H1 (cell line): Measurements from ENCODE around the gene DPEP2. TPM values are rescaled to one million over a fixed set of nuclear protein-coding genes. Genes with fewer than 3 reads are reported as not detected.

ENCODE experiments used
- CTCF ChIA-PET: fragments of 300-600 bp; sonication (Branson Sonifier 250); formaldehyde crosslinking; loops from one replicate; lab custom pipeline; 2021; ENCODE audit not compliant: partially characterized antibody; lab: Charles Lee
- POLR2A ChIA-PET: fragments of 300-600 bp; sonication (Branson Sonifier 250); formaldehyde crosslinking; loops from one replicate; lab custom pipeline; 2021; ENCODE audit warnings: inconsistent platforms; ENCODE audit not compliant: partially characterized antibody; lab: Charles Lee
- DNase-seq, 2 experiments: peaks; one replicate each; pipeline versions ENCODE4 v3.0.0 to v3.0.0-alpha.2; 2010 to 2022; ENCODE audit warnings: low spot score in 2 of 2, low read depth in 1 of 2, mixed read lengths in 1 of 2
- FAIRE-seq: peaks from 2 replicates; lab custom pipeline; 2011; peaks lifted over from hg19 to GRCh38; lab: Jason Lieb, UNC
- H2AFZ ChIP-seq: 2 replicates; pipeline ENCODE4 v1.8.1; 2012; ENCODE audit warnings: low read length, inconsistent platforms
- H2AK5ac ChIP-seq: 2 replicates; pipeline ENCODE4 v1.6.1; 2013; ENCODE audit warnings: low read depth, low read length
- H2BK120ac ChIP-seq: replicated peaks from 2 replicates; pipeline ENCODE3; 2013; ENCODE audit warnings: low read depth, low read length, inconsistent platforms
- H2BK12ac ChIP-seq: 2 replicates; pipeline ENCODE4 v1.6.1; 2013; ENCODE audit warnings: low read depth, low read length
- H2BK15ac ChIP-seq: 2 replicates; pipeline ENCODE4 v1.6.1; 2013; ENCODE audit warnings: low read length
- H2BK20ac ChIP-seq: 2 replicates; pipeline ENCODE4 v1.6.1; 2013; ENCODE audit warnings: low read length
- H2BK5ac ChIP-seq: 2 replicates; pipeline ENCODE4 v1.6.1; 2013; ENCODE audit warnings: low read depth, low read length
- H3K14ac ChIP-seq: 2 replicates; pipeline ENCODE4 v1.6.1; 2013; ENCODE audit warnings: inconsistent platforms; ENCODE audit not compliant: insufficient read length
- H3K18ac ChIP-seq: 2 replicates; pipeline ENCODE4 v1.6.1; 2013; ENCODE audit warnings: low read length; ENCODE audit errors: extremely low read depth
- H3K23ac ChIP-seq: 2 replicates; pipeline ENCODE4 v1.6.1; 2013; ENCODE audit warnings: inconsistent platforms; ENCODE audit not compliant: insufficient read length
- H3K23me2 ChIP-seq: 2 replicates; pipeline ENCODE4 v1.6.1; 2013; ENCODE audit warnings: low read depth, low read length
- H3K27ac ChIP-seq: 2 replicates; pipeline ENCODE4 v1.6.1; 2011; ENCODE audit warnings: low read depth, low read length, inconsistent platforms
- H3K27me3 ChIP-seq, 4 experiments: replicated peaks in 1 of 4; 1 replicate in 1 of 4; 2 replicates in 3 of 4; pipeline versions ENCODE4 v1.6.1 to v1.8.1; 2011 to 2013; ENCODE audit warnings: low read length in 3 of 4, mild to moderate bottlenecking in 3 of 4, inconsistent platforms in 2 of 4, mixed read lengths in 2 of 4, moderate library complexity in 1 of 4; ENCODE audit not compliant: control insufficient read depth in 3 of 4, insufficient read depth in 3 of 4; ENCODE audit errors: extremely low read depth in 1 of 4
- H3K36me3 ChIP-seq, 4 experiments: 2 replicates each; pipeline versions ENCODE4 v1.6.1 to v1.8.1; 2011 to 2013; ENCODE audit warnings: mild to moderate bottlenecking in 4 of 4, low read length in 3 of 4, moderate library complexity in 2 of 4, control low read depth in 1 of 4, inconsistent platforms in 1 of 4; ENCODE audit not compliant: insufficient read depth in 4 of 4, control insufficient read depth in 2 of 4
- H3K4ac ChIP-seq: replicated peaks from 2 replicates; pipeline ENCODE3; 2013; ENCODE audit warnings: low read length, low read depth, mixed read lengths, inconsistent platforms; ENCODE audit not compliant: insufficient read length
- H3K4me1 ChIP-seq, 4 experiments: replicated peaks in 1 of 4; 1 replicate in 1 of 4; 2 replicates in 3 of 4; pipeline versions ENCODE4 v1.6.1 to v1.8.1; 2011 to 2013; ENCODE audit warnings: low read length in 3 of 4, inconsistent platforms in 2 of 4, mixed read lengths in 1 of 4; ENCODE audit not compliant: insufficient read depth in 4 of 4, control insufficient read depth in 3 of 4
- H3K4me2 ChIP-seq, 2 experiments: 2 replicates each; pipeline versions ENCODE4 v1.6.1 to v1.8.1; 2011 to 2013; ENCODE audit warnings: low read depth in 2 of 2, low read length in 2 of 2, control low read depth in 1 of 2, inconsistent platforms in 1 of 2, mild to moderate bottlenecking in 1 of 2; ENCODE audit not compliant: insufficient read depth in 1 of 2
- H3K4me3 ChIP-seq, 4 experiments: fragments of 200-600, 300-600 bp in 1 of 4; sonication (generic), shearing (Covaris generic), sonication (Bioruptor Twin) in 1 of 4; 2 replicates each; pipeline versions ENCODE4 v1.5.1 to v1.8.1; 2011 to 2016; ENCODE audit warnings: low read length in 4 of 4, low read depth in 3 of 4, control low read depth in 2 of 4, inconsistent platforms in 2 of 4, mild to moderate bottlenecking in 2 of 4, mixed read lengths in 1 of 4, moderate library complexity in 1 of 4; ENCODE audit not compliant: insufficient read depth in 2 of 4; ENCODE audit errors: extremely low read depth in 1 of 4
- H3K56ac ChIP-seq: replicated peaks from 2 replicates; pipeline ENCODE3; 2013; ENCODE audit warnings: low read depth, mild to moderate bottlenecking, mixed read lengths, low read length, inconsistent platforms; ENCODE audit not compliant: insufficient read length
- H3K79me1 ChIP-seq: 2 replicates; pipeline ENCODE4 v1.6.1; 2013; ENCODE audit warnings: low read depth, low read length, control low read depth
- H3K79me2 ChIP-seq, 2 experiments: 2 replicates each; pipeline versions ENCODE4 v1.6.1 to v1.8.1; 2012 to 2013; ENCODE audit warnings: low read length in 2 of 2, mild to moderate bottlenecking in 2 of 2, inconsistent platforms in 1 of 2; ENCODE audit not compliant: insufficient read depth in 2 of 2, control insufficient read depth in 1 of 2
- H3K9ac ChIP-seq, 4 experiments: replicated peaks in 1 of 4; 1 replicate in 1 of 4; 2 replicates in 3 of 4; pipeline versions ENCODE4 v1.6.1 to v1.8.1; 2011 to 2013; ENCODE audit warnings: low read depth in 3 of 4, low read length in 3 of 4, control low read depth in 2 of 4, mild to moderate bottlenecking in 2 of 4, moderate library complexity in 2 of 4, inconsistent platforms in 1 of 4; ENCODE audit errors: extremely low read depth in 1 of 4
- H3K9me3 ChIP-seq, 2 experiments: 2 replicates each; pipeline versions ENCODE4 v1.6.1 to v1.8.1; 2012 to 2013; ENCODE audit warnings: mild to moderate bottlenecking in 2 of 2, moderate library complexity in 2 of 2, control low read depth in 1 of 2, inconsistent platforms in 1 of 2, low read depth in 1 of 2, low read length in 1 of 2, mixed read lengths in 1 of 2; ENCODE audit not compliant: insufficient read depth in 2 of 2
- H4K20me1 ChIP-seq, 2 experiments: replicated peaks in 1 of 2; 2 replicates each; pipeline versions ENCODE3 to v1.8.1; 2011 to 2013; ENCODE audit warnings: inconsistent platforms in 2 of 2, low read length in 2 of 2, mild to moderate bottlenecking in 1 of 2; ENCODE audit not compliant: insufficient read depth in 2 of 2, control insufficient read depth in 1 of 2
- H4K5ac ChIP-seq: 2 replicates; pipeline ENCODE4 v1.6.1; 2013; ENCODE audit warnings: low read length, low read depth, mixed read lengths, inconsistent platforms; ENCODE audit not compliant: insufficient read length
- H4K8ac ChIP-seq: 2 replicates; pipeline ENCODE4 v1.8.0; 2013; ENCODE audit warnings: mild to moderate bottlenecking, moderate library complexity, low read length, inconsistent platforms; ENCODE audit not compliant: insufficient read depth; ENCODE audit errors: extremely low read depth
- H4K91ac ChIP-seq: replicated peaks from 2 replicates; pipeline ENCODE3; 2013; ENCODE audit warnings: low read length, mixed read lengths, inconsistent platforms; ENCODE audit not compliant: insufficient read length
- BACH1 ChIP-seq: IDR thresholded peaks from 2 replicates; pipeline ENCODE4 v1.6.1; 2012; ENCODE audit warnings: low read length, improper control_type of control experiment
- KDM1A ChIP-seq: fragments of 200-600, 300-600 bp; sonication (generic); IDR thresholded peaks from 2 replicates; pipeline ENCODE4 v1.7.1; 2016; ENCODE audit warnings: mild to moderate bottlenecking, low read length, borderline replicate concordance
- MAX ChIP-seq: IDR thresholded peaks from 2 replicates; pipeline ENCODE4 v1.6.1; 2012; ENCODE audit warnings: inconsistent platforms
- PHF8 ChIP-seq: fragments of 200-600 bp; sonication (generic); conservative IDR thresholded peaks from 2 replicates; pipeline ENCODE4 v1.7.1; 2012; ENCODE audit warnings: low read depth, mild to moderate bottlenecking, inconsistent platforms, low read length, moderate library complexity
- POLR2AphosphoS5 ChIP-seq: IDR thresholded peaks from 2 replicates; pipeline ENCODE4 v1.6.1; 2011; ENCODE audit warnings: low read depth, low read length
- RAD21 ChIP-seq, 2 experiments: IDR thresholded peaks in 1 of 2; conservative IDR thresholded peaks in 1 of 2; 2 replicates each; pipeline ENCODE4 v1.6.1; 2011; ENCODE audit warnings: low read depth in 2 of 2, low read length in 2 of 2, improper control_type of control experiment in 1 of 2, inconsistent platforms in 1 of 2, mild to moderate bottlenecking in 1 of 2, moderate library complexity in 1 of 2
- SIN3A ChIP-seq, 2 experiments: IDR thresholded peaks in 1 of 2; conservative IDR thresholded peaks in 1 of 2; 2 replicates each; pipeline ENCODE4 v1.6.1; 2011 to 2012; ENCODE audit warnings: low read length in 2 of 2, improper control_type of control experiment in 1 of 2, low read depth in 1 of 2, mild to moderate bottlenecking in 1 of 2
- SIRT6 ChIP-seq: IDR thresholded peaks from one replicate; pipeline ENCODE4 v1.7.1; 2012; ENCODE audit warnings: low read length, inconsistent platforms
- TBP ChIP-seq: IDR thresholded peaks from 2 replicates; pipeline ENCODE4 v1.6.1; 2011; ENCODE audit warnings: low read depth, low read length, improper control_type of control experiment
- USF2 ChIP-seq: IDR thresholded peaks from 2 replicates; pipeline ENCODE4 v1.6.1; 2011; ENCODE audit warnings: low read length, improper control_type of control experiment
- WGBS, 2 experiments: shearing (Covaris generic) in 1 of 2; methylation state at CpG; one replicate each; pipeline versions ENCODE4 v1.1.6 to v1.1.7; 2013 to 2015; ENCODE audit warnings: low lambda C conversion rate in 2 of 2, mixed read lengths in 2 of 2, inconsistent platforms in 1 of 2, low coverage in 1 of 2, missing lambda C conversion rate in 1 of 2; ENCODE audit not compliant: insufficient replicate concordance in 2 of 2, insufficient coverage in 1 of 2, insufficient read length in 1 of 2; ENCODE audit errors: extremely low coverage in 1 of 2, missing lambda C conversion rate in 1 of 2; 5-methylcytosine and 5-hydroxymethylcytosine counted together
- polyA plus RNA-seq, 7 experiments: library from polyadenylated mRNA; depleted of rRNA in 3 of 7; stranded (reverse) in 5 of 7; unstranded in 2 of 7; fragments of >200 nt in 5 of 7; fragments of 200-250 nt in 2 of 7; gene quantifications; 1 replicate in 5 of 7; 2 replicates in 1 of 7; 4 replicates in 1 of 7; pipeline versions ENCODE4 v1.2.1 to v1.2.3, GENCODE V29; 2011 to 2013; ENCODE audit warnings: missing spikeins in 2 of 7, mixed read lengths in 2 of 7
- total RNA-seq: library from RNA; stranded (reverse); fragmentation: NEBNext Ultra II Directional; extraction: Animal tissue kit (Norgen Biotek cat#: 25700); gene quantifications from 2 replicates; pipeline ENCODE4 v1.2.1, GENCODE V29; 2021

Gene DPEP2
- total and polyA plus RNA-seq, 2 of the 8 experiments (the other 6 are each of a cell fraction or from before 2014, with no cell fraction given) = not detected

GRCh38 chr16:67942200-67942509 lies 57.1 kb downstream of the DPEP2 start:
- H3K79me2 ChIP-seq = 0 out of 4 replicates have a peak, but pooled peaks cover 0 to 2% of the 10 kb centered on the region in 2 experiments
- no peaks in the 10 kb centered on the region for H3K23me2 ChIP-seq
- H3K14ac ChIP-seq = no peak overlapping the region
- H2BK12ac ChIP-seq = no peak overlapping the region
- no peak overlapping the region for H3K4me2 ChIP-seq
- no peak overlapping the region for H4K91ac ChIP-seq
- H3K9ac ChIP-seq = no peak overlapping the region
- no peak overlapping the region for H4K5ac ChIP-seq
- H2BK5ac ChIP-seq = no peak overlapping the region
- peak; percentile 49 to 77 for DNase-seq
- no peak overlapping the region for H3K56ac ChIP-seq
- H2AK5ac ChIP-seq = no peak overlapping the region
- no peak overlapping the region for H2BK20ac ChIP-seq
- H2BK120ac ChIP-seq = no peak overlapping the region
- H3K4me1 ChIP-seq = peaks cover 0 to 2% (median 0%) of the 10 kb centered on the region in 4 experiments; a peak in 3 of 7 replicates
- ChIA-PET POLR2A (interaction anchor here (1.0 to 6.8 kb wide), 8 partner anchors 9 to 123 kb away, joined by 3 to 31 read pairs (median 3); partner anchors contain the start of genes CTRL and NRN1L), CTCF (interaction anchor here (0.6 to 27.1 kb wide), 37 partner anchors 9 to 343 kb away, joined by 3 to 623 read pairs (median 5); partner anchors contain the start of genes CENPT, CTRL, EDC4 and NRN1L)
- peaks cover 2% of the 10 kb centered on the region; the same call in 1 of the 2 replicates for H3K79me1 ChIP-seq
- no peak overlapping the region for H2BK15ac ChIP-seq
- WGBS, 2 experiments = 80% methylated on average over 6 of the region's 6 CpGs; no CpG with 5 or more reads in 1 of the 2 experiments
- H3K23ac ChIP-seq = no peak overlapping the region
- peaks cover 13 to 33% of the 10 kb centered on the region in 2 experiments for H4K20me1 ChIP-seq
- no peak overlapping the region for H3K4me3 ChIP-seq
- no peak overlapping the region for H3K18ac ChIP-seq
- H3K4ac ChIP-seq = no peak overlapping the region
- H2AFZ ChIP-seq = no peak overlapping the region
- peak; percentile 72 for FAIRE-seq
- H3K27me3 ChIP-seq = no peaks in the 10 kb centered on the region
- H3K36me3 ChIP-seq = peaks cover 3 to 25% (median 15%) of the 10 kb centered on the region in 4 experiments; a peak in 6 of 8 replicates
- no peaks in the 10 kb centered on the region for H3K9me3 ChIP-seq
- no peak overlapping the region for H3K27ac ChIP-seq
- no peak overlapping the region; the same call in 1 of the 2 replicates for H4K8ac ChIP-seq
- TF ChIP-seq KDM1A = no peak
- TF ChIP-seq MAX = peak; percentile 58; the same call in 1 of the 2 replicates
- no peak for TF ChIP-seq BACH1
- TF ChIP-seq SIRT6 = no peak
- peak; percentile 71 to 80 for TF ChIP-seq RAD21 (IDR thresholded peaks at IDR 0.05 in 1 of 2, conservative IDR thresholded peaks at IDR 0.05 in 1 of 2; ENCODE audit: low read depth in 2 of 2, low read length in 2 of 2)
- no peak for TF ChIP-seq USF2
- TF ChIP-seq POLR2AphosphoS5 = peak; percentile 40; the same call in 1 of the 2 replicates
- no peak for TF ChIP-seq PHF8
- peak; percentile 73 to 85; a peak in 2 of 4 replicates for TF ChIP-seq SIN3A (conservative IDR thresholded peaks at IDR 0.05 in 1 of 2, IDR thresholded peaks at IDR 0.05 in 1 of 2; ENCODE audit: low read depth in 1 of 2, low read length in 2 of 2)
- peak; percentile 22; the same call in 1 of the 2 replicates for TF ChIP-seq TBP
